Right kidney (tissue), 1 donor: ENCODE results near the gene TNFRSF18.

Source experiments
- DNase-seq: peaks from one replicate; pipeline ENCODE4 v3.0.0-alpha.2; 2016

TNFRSF18 gene

GRCh38 chr1:1213345-1214265 lies 7.2 kb upstream of the TNFRSF18 start, which contains the start of gene TNFRSF4:
Gene TNFRSF4 (minus strand): TSS chr1:1214153. CDS start chr1:1214127, 26 bp downstream.
- DNase-seq = no peak

- peak; percentile 35 for DNase-seq
These were observed 6.5 kb upstream of the TNFRSF18 start for GRCh38 chr1:1212780-1213344.

- no peak for DNase-seq
These were observed 5.4 kb upstream of the TNFRSF18 start for GRCh38 chr1:1211541-1212441.

- no peak for DNase-seq
These were observed 4.5 kb upstream of the TNFRSF18 start for GRCh38 chr1:1210726-1211540.

GRCh38 chr1:1208713-1209433 lies 2.5 kb upstream of the TNFRSF18 start:
- DNase-seq = no peak

GRCh38 chr1:1207571-1207892 lies 1.1 kb upstream of the TNFRSF18 start:
- no peak for DNase-seq

GRCh38 chr1:1206966-1207531 lies 657 bp upstream of the TNFRSF18 start:
- no peak for DNase-seq

- no peak for DNase-seq
These were observed 520 bp downstream of the TNFRSF18 start for GRCh38 chr1:1205769-1206375.

- DNase-seq = no peak
These were observed 1.2 kb downstream of the TNFRSF18 start for GRCh38 chr1:1204998-1205768.

- DNase-seq = no peak
These were observed 1.9 kb downstream of the TNFRSF18 start for GRCh38 chr1:1204425-1204920.

- DNase-seq = no peak
These were observed 2.6 kb downstream of the TNFRSF18 start for GRCh38 chr1:1203561-1204424.

- no peak for DNase-seq
These were observed 3.4 kb downstream of the TNFRSF18 start for GRCh38 chr1:1202831-1203560.

GRCh38 chr1:1200876-1201810 lies 5.2 kb downstream of the TNFRSF18 start:
- no peak for DNase-seq

GRCh38 chr1:1199961-1200875 lies 6.2 kb downstream of the TNFRSF18 start:
- DNase-seq = no peak
